K562 (cell line): ENCODE data around the gene POLR1A. TPM values are rescaled to one million over a fixed set of nuclear protein-coding genes. Genes with fewer than 3 reads are reported as not detected.

Source experiments
- ATAC-seq: fragments of 200-7000 bp; cut with Tn5 transposase; 3 replicates; pipeline ENCODE4 v1.9.1; 2020; ENCODE audit warnings: moderate library complexity
- BruUV-seq: library from RNA; stranded (reverse); fragments of 400-500 nt; replicated peaks from 2 replicates; lab custom pipeline; 2021; lab: Mats Ljungman, UMichigan
- CTCF ChIA-PET: fragments of 300-600 bp; formaldehyde crosslinking; extraction: SDS; loops from one replicate; lab custom pipeline; 2021; ENCODE audit warnings: low intra/inter-chr PET ratio; lab: Yijun Ruan, JAX
- POLR2A ChIA-PET: fragments of 300-600, 350-650 bp; sonication (Branson Sonifier 250); formaldehyde crosslinking; extraction: SDS; loops from one replicate; lab custom pipeline; 2021; ENCODE audit warnings: antibody characterized with exemption, inconsistent platforms; lab: Yijun Ruan, JAX
- DNase-seq, 4 experiments: peaks; one replicate each; pipeline versions ENCODE4 v3.0.0 to v3.0.0-alpha.2; 2011 to 2018; ENCODE audit warnings: low spot score in 3 of 4, mixed read lengths in 3 of 4; ENCODE audit errors: extremely low read depth in 1 of 4
- FAIRE-seq: peaks from 2 replicates; lab custom pipeline; 2011; peaks lifted over from hg19 to GRCh38; lab: Jason Lieb, UNC
- H2AFZ ChIP-seq: 2 replicates; pipeline ENCODE4 v1.6.0; 2011; ENCODE audit warnings: low read depth, low read length, control low read depth, inconsistent platforms
- H3K27ac ChIP-seq: fragments of 200-600 bp; 3 replicates; pipeline ENCODE4 v1.8.0; 2011; ENCODE audit warnings: low read depth, mild to moderate bottlenecking, control low read depth, inconsistent platforms, low read length, moderate library complexity, mixed read lengths; ENCODE audit errors: extremely low read depth
- H3K27me3 ChIP-seq, 2 experiments: fragments of 300-600 bp in 1 of 2; 2 replicates in 1 of 2; 3 replicates in 1 of 2; pipeline versions ENCODE4 v1.6.0 to v1.8.0; 2011; ENCODE audit warnings: inconsistent platforms in 2 of 2, low read length in 2 of 2, mild to moderate bottlenecking in 1 of 2, mixed read lengths in 1 of 2, moderate library complexity in 1 of 2; ENCODE audit not compliant: control insufficient read depth in 2 of 2, insufficient read depth in 2 of 2
- H3K36me3 ChIP-seq: fragments of 300-600 bp; 3 replicates; pipeline ENCODE4 v1.8.0; 2011; ENCODE audit warnings: mild to moderate bottlenecking, low read length, inconsistent platforms; ENCODE audit not compliant: control insufficient read depth, insufficient read depth
- H3K4me1 ChIP-seq, 2 experiments: fragments of 200-600 bp in 1 of 2; replicated peaks in 1 of 2; 2 replicates in 1 of 2; 3 replicates in 1 of 2; pipeline versions ENCODE4 v1.5.1 to v1.8.0; 2011; ENCODE audit warnings: inconsistent platforms in 2 of 2, low read length in 2 of 2, mild to moderate bottlenecking in 1 of 2, mixed read lengths in 1 of 2, moderate library complexity in 1 of 2; ENCODE audit not compliant: control insufficient read depth in 2 of 2, insufficient read depth in 2 of 2
- H3K4me2 ChIP-seq: 2 replicates; pipeline ENCODE4 v1.6.1; 2011; ENCODE audit warnings: low read length, control low read depth, inconsistent platforms, mixed read lengths; ENCODE audit not compliant: insufficient read depth
- H3K4me3 ChIP-seq: fragments of 200-600 bp; sonication (generic), shearing (Covaris generic); 2 replicates; pipeline ENCODE4 v1.5.1; 2016; ENCODE audit warnings: control low read depth, inconsistent platforms
- H3K79me2 ChIP-seq: fragments of 200-600 bp; 3 replicates; pipeline ENCODE4 v1.8.0; 2011; ENCODE audit warnings: low read length, inconsistent platforms; ENCODE audit not compliant: control insufficient read depth, insufficient read depth
- H3K9ac ChIP-seq, 2 experiments: 2 replicates each; pipeline versions ENCODE4 v1.6.0 to v1.6.1; 2011; ENCODE audit warnings: low read depth in 2 of 2, low read length in 2 of 2, control low read depth in 1 of 2, inconsistent platforms in 1 of 2, mild to moderate bottlenecking in 1 of 2, mixed read lengths in 1 of 2; ENCODE audit not compliant: insufficient read depth in 1 of 2
- H3K9me1 ChIP-seq: one replicate; pipeline ENCODE4 v1.6.0; 2011; ENCODE audit warnings: inconsistent platforms, mild to moderate bottlenecking, low read length, moderate library complexity; ENCODE audit not compliant: control insufficient read depth, insufficient read depth
- H3K9me3 ChIP-seq: replicated peaks from 2 replicates; pipeline ENCODE4 v1.5.1; 2011; ENCODE audit warnings: low read depth, low read length, inconsistent platforms; ENCODE audit not compliant: control insufficient read depth, insufficient read depth
- H4K20me1 ChIP-seq: replicated peaks from 2 replicates; pipeline ENCODE4 v1.6.1; 2011; ENCODE audit warnings: low read length, inconsistent platforms, mixed read lengths; ENCODE audit not compliant: control insufficient read depth, insufficient read depth
- BRD9 ChIP-seq: fragments of 450-650 bp; IDR thresholded peaks from 2 replicates; pipeline ENCODE4 v1.6.1; 2018; ENCODE audit warnings: low read depth; ENCODE audit not compliant: partially characterized antibody
- CBFA2T3 ChIP-seq: fragments of 450-650 bp; IDR thresholded peaks from 2 replicates; pipeline ENCODE4 v1.6.1; 2017
- CBFB ChIP-seq: sonication (generic); formaldehyde crosslinking; IDR thresholded peaks from 2 replicates; pipeline ENCODE4 v1.4.0; 2020; ENCODE audit warnings: mild to moderate bottlenecking, missing genetic modification reagents
- ELF2 ChIP-seq: fragments of 250-450 bp; sonication (Bioruptor Pico); IDR thresholded peaks from 2 replicates; pipeline ENCODE4 v1.5.0; 2021; ENCODE audit warnings: mild to moderate bottlenecking
- ERF ChIP-seq: fragments of 450-650 bp; formaldehyde crosslinking; IDR thresholded peaks from 2 replicates; pipeline ENCODE4 v1.4.0; 2020; ENCODE audit warnings: mild to moderate bottlenecking, mixed read lengths
- ESRRB ChIP-seq: fragments of 250-450 bp; sonication (Bioruptor Pico); IDR thresholded peaks from 2 replicates; pipeline ENCODE4 v1.5.0; 2020; ENCODE audit warnings: mild to moderate bottlenecking, moderate library complexity, borderline replicate concordance
- FOXA1 ChIP-seq: fragments of 450-650 bp; IDR thresholded peaks from 2 replicates; pipeline ENCODE4 v1.6.1; 2016; ENCODE audit warnings: mild to moderate bottlenecking, borderline replicate concordance
- GATAD2A ChIP-seq: fragments of 450-650 bp; IDR thresholded peaks from 2 replicates; pipeline ENCODE4 v1.6.1; 2017
- HMG20B ChIP-seq: fragments of 250-450 bp; sonication (Bioruptor Pico); IDR thresholded peaks from 2 replicates; pipeline ENCODE4 v1.5.0; 2021; ENCODE audit warnings: mild to moderate bottlenecking
- HNRNPLL ChIP-seq: fragments of 200-400 bp; formaldehyde crosslinking; IDR thresholded peaks from 2 replicates; pipeline ENCODE4 v1.6.1; 2017; ENCODE audit warnings: low read length, low read depth, mild to moderate bottlenecking; ENCODE audit not compliant: poor library complexity, severe bottlenecking
- MCM7 ChIP-seq, 2 experiments: fragments of 450-650 bp; IDR thresholded peaks; 2 replicates each; pipeline ENCODE4 v1.6.1; 2016 to 2018
- MITF ChIP-seq: IDR thresholded peaks from 2 replicates; pipeline ENCODE4 v1.6.1; 2014; ENCODE audit warnings: antibody characterized with exemption
- NFATC3 ChIP-seq: fragments of 450-650 bp; IDR thresholded peaks from 2 replicates; pipeline ENCODE4 v1.6.1; 2017; ENCODE audit warnings: mild to moderate bottlenecking
- PHF21A ChIP-seq: fragments of 450-650 bp; IDR thresholded peaks from 2 replicates; pipeline ENCODE4 v1.6.1; 2017; ENCODE audit warnings: low read depth, borderline replicate concordance
- SMARCA4 ChIP-seq: fragments of 450-650 bp; IDR thresholded peaks from 2 replicates; pipeline ENCODE4 v1.6.1; 2016
- STAG1 ChIP-seq: sonication (generic); formaldehyde crosslinking; IDR thresholded peaks from 2 replicates; pipeline ENCODE4 v1.5.0; 2020; ENCODE audit warnings: missing genetic modification reagents, borderline replicate concordance
- STAT5A ChIP-seq: IDR thresholded peaks from 2 replicates; pipeline ENCODE4 v1.6.1; 2012; ENCODE audit warnings: low read length, inconsistent platforms, borderline replicate concordance
- STAT5B ChIP-seq: fragments of 250-450 bp; sonication (Bioruptor Pico); IDR thresholded peaks from 2 replicates; pipeline ENCODE4 v1.8.0; 2021; ENCODE audit warnings: mild to moderate bottlenecking, inconsistent platforms
- TRIM24 ChIP-seq, 2 experiments: fragments of 450-650 bp; IDR thresholded peaks; 2 replicates each; pipeline ENCODE4 v1.6.1; 2016
- U2AF2 ChIP-seq: fragments of 200-400 bp; formaldehyde crosslinking; optimal IDR thresholded peaks from 2 replicates; pipeline ENCODE3; 2017; ENCODE audit warnings: low read depth, mild to moderate bottlenecking, low read length
- ZBTB2 ChIP-seq: fragments of 450-650 bp; IDR thresholded peaks from 2 replicates; pipeline ENCODE4 v1.6.1; 2016; ENCODE audit warnings: antibody characterized with exemption
- ZNF12 ChIP-seq: sonication (generic); formaldehyde crosslinking; IDR thresholded peaks from 2 replicates; pipeline ENCODE4 v1.4.0; 2020; ENCODE audit warnings: mild to moderate bottlenecking, missing genetic modification reagents
- ZNF699 ChIP-seq: fragments of 250-450 bp; sonication (Bioruptor Pico); IDR thresholded peaks from 2 replicates; pipeline ENCODE4 v1.8.0; 2021; ENCODE audit warnings: mild to moderate bottlenecking, moderate library complexity; ENCODE audit not compliant: insufficient replicate concordance
- WGBS: fragments of 100-300 bp; shearing (Covaris generic); methylation state at CpG from one replicate; pipeline ENCODE4 v1.1.6; 2016; ENCODE audit warnings: low coverage, mixed read lengths; ENCODE audit not compliant: insufficient coverage; ENCODE audit errors: missing lambda C conversion rate; 5-methylcytosine and 5-hydroxymethylcytosine counted together
- in situ Hi-C: fragments of 300-500 bp; cut with MboI; formaldehyde crosslinking; loops from 4 replicates; pipeline ENCODE4 v1.15.0; 2018; ENCODE audit warnings: inconsistent platforms, mixed read lengths
- intact Hi-C: fragments of 100-400 bp; cut with micrococcal nuclease; formaldehyde crosslinking; loops from 2 replicates; pipeline ENCODE4 v1.14.2; 2022
- polyA plus RNA-seq, 8 experiments: library from polyadenylated mRNA; depleted of rRNA in 4 of 8; stranded (reverse) in 5 of 8; unstranded in 3 of 8; fragments of >200 nt; fragmentation: Nextera tagmentation in 2 of 8; fragmentation: Illumina TruSeq in 1 of 8; extraction: Ambion mirVana in 2 of 8; extraction: Trizol in 1 of 8; gene quantifications; 2 replicates each; pipeline versions ENCODE4 v1.2.1 to v1.2.3, GENCODE V29; 2011 to 2014; ENCODE audit warnings: inconsistent platforms in 1 of 8, missing spikeins in 1 of 8
- total RNA-seq, 7 experiments: library from RNA; depleted of rRNA in 6 of 7; stranded (reverse); fragments of >200 nt in 6 of 7; fragmentation: Illumina TruSeq in 2 of 7; extraction: Trizol in 2 of 7; gene quantifications; 2 replicates each; pipeline versions ENCODE4 v1.2.1 to v1.2.3, GENCODE V29; 2011 to 2021; ENCODE audit warnings: low replicate concordance in 1 of 7

Gene POLR1A
- total and polyA plus RNA-seq, 9 of the 15 experiments (the other 6 are each of a cell fraction or from before 2014, with no cell fraction given): 3.0 to 72.1 (median 21.8) TPM

- BruUV-seq: no TSS peak
- Histone ChIP-seq H4K20me1 (no peaks in the 10 kb centered on the region), H3K4me1 (peaks cover 39 to 53% of the 10 kb centered on the region in 2 experiments), H3K27ac (no peak overlapping the region; the same call in 2 of the 3 replicates), H3K36me3 (no peaks in the 10 kb centered on the region), H3K9me1 (peaks cover 3% of the 10 kb centered on the region), H3K79me2 (no peaks in the 10 kb centered on the region), H2AFZ (peak overlapping the region; percentile 22), H3K4me3 (no peak overlapping the region), H3K27me3 (no peaks in the 10 kb centered on the region), H3K4me2 (no peak overlapping the region), H3K9ac (no peak overlapping the region; a peak in 1 of 4 replicates), H3K9me3 (no peaks in the 10 kb centered on the region)
- DNase-seq: peak in 1 of 4 experiments; percentile 29
- ATAC-seq: no peak
- 28% methylated on average over 8 of the region's 8 CpGs for WGBS
- POLR2A ChIA-PET: interaction anchor here (0.7 to 2.9 kb wide), 3 partner anchors 9 to 378 kb away, joined by 4 to 15 read pairs (median 5); partner anchors contain the start of gene C2orf68
- in situ Hi-C loops (no loop called here), intact Hi-C loops (loop anchor here (10.0 kb wide), 1 partner anchor 105 kb away; the partner anchor contains the start of gene ST3GAL5)
- no peak for FAIRE-seq
- CTCF ChIA-PET: no interaction called here
- TF ChIP-seq STAG1 (CRISPR knock-in tag): no peak
- no peak for TF ChIP-seq BRD9
- no peak for TF ChIP-seq FOXA1
- TF ChIP-seq NFATC3: no peak
- no peak for TF ChIP-seq ZNF12 (CRISPR knock-in tag)
- no peak for TF ChIP-seq CBFB
- no peak for TF ChIP-seq ELF2 (CRISPR knock-in tag)
- 0 out of 2 replicates have a peak, but pooled peaks have one; percentile 15 for TF ChIP-seq SMARCA4
- TF ChIP-seq TRIM24 (IDR thresholded peaks at IDR 0.05): 0 out of 4 replicates have a peak, but pooled peaks of 1 of the 2 experiments have one; percentile 10
- no peak for TF ChIP-seq HMG20B (CRISPR knock-in tag)
- no peak for TF ChIP-seq ZNF699
- TF ChIP-seq MITF: no peak
- TF ChIP-seq GATAD2A: no peak
- TF ChIP-seq STAT5B (CRISPR knock-in tag): no peak
- TF ChIP-seq MCM7 (IDR thresholded peaks at IDR 0.05): no peak
- peak; percentile 60 for TF ChIP-seq CBFA2T3
- no peak for TF ChIP-seq STAT5A
- no peak for TF ChIP-seq ERF (CRISPR knock-in tag)
- no peak for TF ChIP-seq PHF21A
- no peak for TF ChIP-seq ESRRB (CRISPR knock-in tag)
- no peak for TF ChIP-seq HNRNPLL
- 0 out of 2 replicates have a peak, but pooled peaks have one; percentile 21 for TF ChIP-seq ZBTB2
- TF ChIP-seq U2AF2: no peak
Measured at GRCh38 chr2:85990084-85990483, 115.6 kb downstream of the POLR1A start.
